ENCODE results near the gene ZFHX3. TPM values are rescaled to one million over a fixed set of nuclear protein-coding genes. Genes with fewer than 3 reads are reported as not detected.

ZFHX3 gene
- total and polyA plus RNA-seq, 2 of the 8 experiments (the other 6 are each of a cell fraction or from before 2014, with no cell fraction given), result 0.08 to 0.99 TPM

GRCh38 chr16:72891291-72892227 lies 156.4 kb downstream of the ZFHX3 start:
- no peak overlapping the region for H4K5ac ChIP-seq (ENCODE audit: insufficient read length, low read depth, low read length)
- H2BK5ac ChIP-seq (ENCODE audit: low read depth, low read length), result no peak overlapping the region
- 74% methylated on average over 9 of the region's 9 CpGs; no CpG with 5 or more reads in 1 of the 2 experiments for WGBS, 2 experiments (ENCODE audit: extremely low coverage in 1 of 2, insufficient coverage in 1 of 2, insufficient read length in 1 of 2, insufficient replicate concordance in 2 of 2, low coverage in 1 of 2, low lambda C conversion rate in 2 of 2, missing lambda C conversion rate in 1 of 2)
- peaks cover 0 to 2% of the 10 kb centered on the region in 2 experiments for H4K20me1 ChIP-seq (replicated peaks in 1 of 2; ENCODE audit: control insufficient read depth in 1 of 2, insufficient read depth in 2 of 2, low read length in 2 of 2)
- H3K56ac ChIP-seq (replicated peaks; ENCODE audit: insufficient read length, low read depth, low read length), result no peak overlapping the region
- no peak overlapping the region for H3K23ac ChIP-seq (ENCODE audit: insufficient read length)
- H3K18ac ChIP-seq (ENCODE audit: extremely low read depth, low read length), result no peak overlapping the region
- no peak overlapping the region for H3K27ac ChIP-seq (ENCODE audit: low read depth, low read length)
- no peak for DNase-seq (ENCODE audit: low read depth in 1 of 2, low spot score in 2 of 2)
- no peak overlapping the region for H2AK5ac ChIP-seq (ENCODE audit: low read depth, low read length)
- no peak overlapping the region for H2BK120ac ChIP-seq (replicated peaks; ENCODE audit: low read depth, low read length)
- H3K4me1 ChIP-seq (replicated peaks in 1 of 4; ENCODE audit: control insufficient read depth in 3 of 4, insufficient read depth in 4 of 4, low read length in 3 of 4), result no peaks in the 10 kb centered on the region
- H2BK20ac ChIP-seq (ENCODE audit: low read length), result no peak overlapping the region
- CTCF ChIA-PET (ENCODE audit: partially characterized antibody), result interaction anchor here (1.1 to 2.1 kb wide), 4 partner anchors 35 to 104 kb away, joined by 3 to 4 read pairs (median 4); no protein-coding TSS in a partner anchor
- H2BK12ac ChIP-seq (ENCODE audit: low read depth, low read length), result no peak overlapping the region
- FAIRE-seq, result no peak
- H3K4me2 ChIP-seq (ENCODE audit: insufficient read depth in 1 of 2, low read depth in 2 of 2, low read length in 2 of 2), result no peak overlapping the region
- H3K14ac ChIP-seq (ENCODE audit: insufficient read length), result no peak overlapping the region
- no peak overlapping the region for H4K8ac ChIP-seq (ENCODE audit: extremely low read depth, insufficient read depth, low read length)
- H3K4me3 ChIP-seq (ENCODE audit: extremely low read depth in 1 of 4, insufficient read depth in 2 of 4, low read depth in 3 of 4, low read length in 4 of 4), result no peak overlapping the region
- H4K91ac ChIP-seq (replicated peaks; ENCODE audit: insufficient read length, low read length), result no peak overlapping the region
- H2BK15ac ChIP-seq (ENCODE audit: low read length), result no peak overlapping the region
- H3K79me2 ChIP-seq (ENCODE audit: control insufficient read depth in 1 of 2, insufficient read depth in 2 of 2, low read length in 2 of 2), result no peaks in the 10 kb centered on the region; a peak in 1 of 4 replicates
- H3K36me3 ChIP-seq (ENCODE audit: control insufficient read depth in 2 of 4, insufficient read depth in 4 of 4, low read length in 3 of 4), result no peaks in the 10 kb centered on the region
- no peak overlapping the region for H3K9ac ChIP-seq (replicated peaks in 1 of 4; ENCODE audit: extremely low read depth in 1 of 4, low read depth in 3 of 4, low read length in 3 of 4)
- no peak overlapping the region for H2AFZ ChIP-seq (ENCODE audit: low read length)
- peaks cover 0 to 2% of the 10 kb centered on the region in 2 experiments; a peak in 1 of 4 replicates for H3K9me3 ChIP-seq (ENCODE audit: insufficient read depth in 2 of 2, low read depth in 1 of 2, low read length in 1 of 2)
- H3K27me3 ChIP-seq (replicated peaks in 1 of 4; ENCODE audit: control insufficient read depth in 3 of 4, extremely low read depth in 1 of 4, insufficient read depth in 3 of 4, low read length in 3 of 4), result no peaks in the 10 kb centered on the region
- no peak overlapping the region for H3K4ac ChIP-seq (replicated peaks; ENCODE audit: insufficient read length, low read depth, low read length)
- H3K23me2 ChIP-seq (ENCODE audit: low read depth, low read length), result peaks cover 3% of the 10 kb centered on the region; the same call in 1 of the 2 replicates
- POLR2A ChIA-PET (ENCODE audit: partially characterized antibody), result interaction anchor here (0.6 to 1.2 kb wide), 2 partner anchors 19 to 180 kb away, joined by 3 to 4 read pairs; no protein-coding TSS in a partner anchor
- no peaks in the 10 kb centered on the region for H3K79me1 ChIP-seq (ENCODE audit: low read depth, low read length)
- TF ChIP-seq PHF8 (conservative IDR thresholded peaks at IDR 0.05; ENCODE audit: low read depth, low read length), result no peak
